SK-N-MC (cell line): ENCODE measurements around the gene ECPAS.
A peak's percentile ranks its signal among the peaks of the same experiment; 100 is the strongest.

Experiments used
- DNase-seq: peaks from one replicate; pipeline ENCODE4 v3.0.0-alpha.2; 2011; ENCODE audit warnings: low read depth, low spot score
- H3K27ac ChIP-seq: fragments of 200-600 bp; sonication (generic); 2 replicates; pipeline ENCODE4 v1.5.1; 2016; ENCODE audit warnings: mixed run types
- H3K36me3 ChIP-seq: fragments of 200-600 bp; sonication (generic); 2 replicates; pipeline ENCODE4 v1.6.1; 2017; ENCODE audit warnings: antibody characterized with exemption, low read length, mixed read lengths; ENCODE audit not compliant: insufficient read depth
- H3K4me3 ChIP-seq: fragments of 200-600 bp; sonication (generic); 2 replicates; pipeline ENCODE4 v1.5.1; 2016
- H3K9ac ChIP-seq: fragments of 200-600 bp; sonication (generic); 2 replicates; pipeline ENCODE4 v1.8.0; 2017; ENCODE audit warnings: mixed run types, mixed read lengths; ENCODE audit not compliant: insufficient read length
- H3K9me3 ChIP-seq: fragments of 200-600 bp; sonication (generic); 2 replicates; pipeline ENCODE4 v1.6.1; 2017; ENCODE audit warnings: low read depth, mild to moderate bottlenecking, antibody characterized with exemption, low read length, moderate library complexity, mixed read lengths
- EZH2 ChIP-seq: fragments of 200-600 bp; sonication (generic); IDR thresholded peaks from one replicate; pipeline ENCODE4 v1.6.1; 2017; ENCODE audit warnings: antibody characterized with exemption
- FOXP2 ChIP-seq: optimal IDR thresholded peaks from 2 replicates; pipeline ENCODE3; 2011; ENCODE audit warnings: mild to moderate bottlenecking, moderate library complexity; ENCODE audit not compliant: insufficient read depth; ENCODE audit errors: extremely low read length, control extremely low read depth
- POLR2AphosphoS5 ChIP-seq: IDR thresholded peaks from 2 replicates; pipeline ENCODE4 v1.6.1; 2012; ENCODE audit warnings: mild to moderate bottlenecking, low read depth, low read length, borderline replicate concordance

Gene ECPAS

DNA sequence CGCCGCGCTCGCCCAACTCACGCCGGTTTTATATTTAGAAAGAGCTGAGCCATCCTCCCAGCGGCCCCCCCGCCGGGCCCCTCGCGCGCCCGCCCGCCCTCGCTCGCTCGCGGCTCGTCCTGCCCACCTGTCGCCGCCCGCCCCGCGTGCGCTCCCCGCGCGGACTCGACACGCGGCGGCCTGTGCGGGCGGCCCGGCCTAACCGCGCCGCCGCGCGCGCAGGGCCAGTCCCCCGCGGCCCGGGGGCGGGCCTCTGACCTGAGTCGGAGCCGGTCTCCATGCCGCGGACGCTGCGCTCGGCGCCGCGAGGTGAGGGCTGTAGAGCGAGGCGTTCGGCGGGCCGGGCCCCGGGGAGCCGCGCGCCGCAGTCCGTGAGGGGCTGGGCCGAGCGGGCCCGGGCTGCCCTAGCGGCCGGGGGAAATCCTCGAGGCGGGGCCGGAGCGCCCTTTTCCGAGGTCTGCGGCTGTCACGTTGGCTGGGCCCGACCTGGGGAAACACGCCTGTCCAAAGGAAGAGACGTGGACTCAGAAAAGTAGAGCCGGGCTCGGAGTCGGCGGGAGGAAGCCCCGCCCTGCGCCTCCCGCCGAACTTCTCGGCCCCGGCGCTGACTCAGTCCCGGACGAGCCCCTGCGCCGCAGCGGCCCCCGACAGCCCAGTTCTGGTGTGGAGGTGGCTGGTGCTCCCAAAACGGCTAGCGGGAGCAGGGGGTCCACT is at the start of gene ECPAS:
Gene ECPAS, minus strand, starts transcription at position 526 of the 714 bp plus-strand sequence. CDS start 11,465 bp downstream, outside the sequence.
- no peak for TF ChIP-seq EZH2
- TF ChIP-seq POLR2AphosphoS5 = peak; percentile 49; the same call in 1 of the 2 replicates
- Histone ChIP-seq H3K27ac (peak within 1 kb of the TSS; percentile 84; the same call in 1 of the 2 replicates), H3K9me3 (no peaks in the 10 kb centered on the region), H3K4me3 (peak within 1 kb of the TSS; percentile 99), H3K36me3 (no peaks in the 10 kb centered on the region), H3K9ac (peak within 1 kb of the TSS; percentile 95)
- DNase-seq = no peak

- H3K9ac ChIP-seq = no peak overlapping the region
- no peak for DNase-seq
- H3K36me3 ChIP-seq = peaks cover 42% of the 10 kb centered on the region
- H3K9me3 ChIP-seq = peaks cover 17% of the 10 kb centered on the region
- H3K27ac ChIP-seq = no peak overlapping the region
- no peak overlapping the region for H3K4me3 ChIP-seq
- TF ChIP-seq POLR2AphosphoS5 (no peak), EZH2 (no peak), FOXP2 (no peak)
These were observed 49.1 kb upstream of the ECPAS start for GRCh38 chr9:111533099-111533790.

- no peak for DNase-seq
- TF ChIP-seq POLR2AphosphoS5 = no peak
- TF ChIP-seq FOXP2 = no peak
- no peak for TF ChIP-seq EZH2
- Histone ChIP-seq H3K4me3 (no peak overlapping the region), H3K36me3 (peaks cover 30% of the 10 kb centered on the region), H3K9me3 (peaks cover 12% of the 10 kb centered on the region; the same call in 1 of the 2 replicates), H3K27ac (no peak overlapping the region), H3K9ac (no peak overlapping the region)
These were observed 47.5 kb upstream of the ECPAS start for GRCh38 chr9:111531716-111532115.

- peak; percentile 52 for DNase-seq
- Histone ChIP-seq H3K36me3 (peaks cover 21% of the 10 kb centered on the region), H3K4me3 (peak overlapping the region; percentile 63), H3K9ac (peak overlapping the region; percentile 61), H3K27ac (peak overlapping the region; percentile 96), H3K9me3 (peaks cover 12% of the 10 kb centered on the region; the same call in 1 of the 2 replicates)
- TF ChIP-seq POLR2AphosphoS5 = peak; percentile 30; the same call in 1 of the 2 replicates
- TF ChIP-seq FOXP2 = no peak
- TF ChIP-seq EZH2 = no peak
These were observed 45.6 kb upstream of the ECPAS start for GRCh38 chr9:111529787-111530186.

DNA sequence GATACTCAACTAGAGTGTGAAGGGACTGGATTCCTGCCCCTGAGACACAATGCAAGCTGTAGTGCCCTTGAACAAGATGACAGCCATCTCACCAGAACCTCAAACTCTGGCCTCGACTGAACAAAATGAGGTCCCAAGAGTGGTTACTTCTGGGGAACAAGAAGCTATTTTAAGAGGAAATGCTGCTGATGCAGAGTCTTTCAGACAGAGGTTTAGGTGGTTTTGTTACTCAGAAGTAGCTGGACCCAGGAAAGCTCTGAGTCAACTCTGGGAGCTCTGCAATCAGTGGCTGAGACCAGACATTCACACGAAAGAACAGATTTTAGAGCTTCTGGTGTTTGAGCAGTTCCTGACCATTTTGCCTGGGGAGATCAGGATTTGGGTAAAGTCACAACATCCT is 43.2 kb upstream of the ECPAS start:
- Histone ChIP-seq H3K4me3 (no peak overlapping the region), H3K27ac (no peak overlapping the region), H3K9me3 (no peaks in the 10 kb centered on the region), H3K36me3 (0 out of 2 replicates have a peak, but pooled peaks cover 3% of the 10 kb centered on the region), H3K9ac (no peak overlapping the region)
- DNase-seq = no peak
- TF ChIP-seq FOXP2 = no peak
- TF ChIP-seq EZH2 = no peak
- TF ChIP-seq POLR2AphosphoS5 = no peak

- no peak for DNase-seq
- Histone ChIP-seq H3K27ac (no peak within 1 kb of the TSS), H3K9me3 (no peaks in the 10 kb centered on the region), H3K4me3 (peak within 1 kb of the TSS; percentile 85), H3K9ac (peak within 1 kb of the TSS; percentile 58), H3K36me3 (0 out of 2 replicates have a peak, but pooled peaks cover 3% of the 10 kb centered on the region)
- TF ChIP-seq POLR2AphosphoS5 (peak; percentile 64), FOXP2 (no peak), EZH2 (no peak)
These were observed 41.1 kb upstream of the ECPAS start, which contains the start of gene ZNF483 for GRCh38 chr9:111525056-111525977. Gene ZNF483, plus strand, starts transcription at chr9:111525179. Its CDS starts 2,217 bp downstream, at chr9:111527396.

DNA sequence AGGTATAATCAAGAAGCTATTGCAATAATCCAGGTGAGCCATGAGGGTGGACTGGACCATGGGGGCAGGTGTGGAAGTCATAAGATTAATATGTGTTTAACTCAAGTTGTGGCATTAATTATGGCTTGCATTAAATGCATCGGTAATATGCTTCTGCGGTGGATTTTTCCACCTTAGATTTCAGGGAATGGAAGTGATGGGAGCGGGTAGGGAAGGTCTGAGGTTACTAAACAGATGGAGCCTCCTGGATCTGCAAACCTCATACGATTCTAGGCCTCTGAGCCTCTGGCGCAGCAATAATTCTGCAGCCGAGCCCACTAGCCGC is 40.5 kb upstream of the ECPAS start:
- TF ChIP-seq FOXP2 (no peak), EZH2 (no peak), POLR2AphosphoS5 (no peak)
- peak overlapping the region; percentile 85 for H3K4me3 ChIP-seq
- no peak overlapping the region for H3K27ac ChIP-seq
- DNase-seq = no peak
- peak overlapping the region; percentile 12 for H3K9ac ChIP-seq
- H3K9me3 ChIP-seq = no peaks in the 10 kb centered on the region
- 0 out of 2 replicates have a peak, but pooled peaks cover 3% of the 10 kb centered on the region for H3K36me3 ChIP-seq

DNA sequence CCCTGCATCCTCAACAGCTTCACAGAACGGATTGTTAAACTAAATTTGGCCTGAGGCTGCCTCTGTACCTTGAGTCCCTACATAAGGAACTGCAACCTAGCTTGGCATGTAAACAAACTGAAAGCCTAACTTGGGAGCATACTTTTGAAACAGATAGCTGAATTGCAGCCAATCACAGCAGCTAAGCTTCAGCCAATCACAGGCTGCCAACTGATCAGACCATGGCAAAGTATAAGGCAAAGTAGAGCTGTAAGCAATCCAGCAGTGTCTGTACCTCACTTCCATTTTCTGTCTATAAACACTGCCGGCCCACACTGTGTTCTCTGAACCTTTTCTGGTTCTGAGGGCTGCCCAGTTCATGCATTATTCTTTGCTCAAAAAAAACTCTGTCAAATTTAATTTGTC is 31.9 kb upstream of the ECPAS start:
- no peak overlapping the region for H3K4me3 ChIP-seq
- H3K27ac ChIP-seq = no peak overlapping the region
- no peaks in the 10 kb centered on the region for H3K9me3 ChIP-seq
- DNase-seq = no peak
- TF ChIP-seq FOXP2 = no peak
- TF ChIP-seq EZH2 = no peak
- TF ChIP-seq POLR2AphosphoS5 = no peak
- no peaks in the 10 kb centered on the region for H3K36me3 ChIP-seq
- no peak overlapping the region for H3K9ac ChIP-seq
